GM21360 (cell line): ENCODE measurements around the gene KAT14.
"Not testable (repeated sequence)": the region's sequence is repeated elsewhere in the genome, so short reads cannot be mapped to it uniquely, and the experiment has no call there.

Experiments used
- ATAC-seq: cut with Tn5 transposase; IDR thresholded peaks from one replicate; pipeline ENCODE4 v1.9.1; 2021; ENCODE audit warnings: mild to moderate bottlenecking, moderate library complexity; ENCODE audit not compliant: unreplicated experiment

KAT14 gene

DNA sequence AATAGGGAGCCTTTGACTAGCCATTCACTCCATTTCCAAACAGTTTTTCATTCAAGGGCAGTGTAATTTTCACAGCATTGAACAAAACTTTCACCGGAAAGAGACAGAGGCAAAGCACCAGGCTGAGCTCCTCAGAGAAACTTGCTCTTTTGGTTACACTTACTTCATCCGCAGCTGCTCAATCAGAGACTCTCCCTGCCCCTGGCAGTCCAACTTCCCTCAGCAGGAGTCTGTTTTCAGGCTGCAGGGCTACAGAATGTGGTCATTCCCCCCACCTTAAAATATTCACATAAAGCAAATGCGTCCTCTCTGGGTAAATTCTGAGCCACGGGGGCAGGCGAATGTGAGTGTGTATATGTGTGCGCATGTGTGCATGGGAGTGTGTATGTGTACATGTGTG, 80.6 kb downstream of the KAT14 start:
- no peak for ATAC-seq

DNA sequence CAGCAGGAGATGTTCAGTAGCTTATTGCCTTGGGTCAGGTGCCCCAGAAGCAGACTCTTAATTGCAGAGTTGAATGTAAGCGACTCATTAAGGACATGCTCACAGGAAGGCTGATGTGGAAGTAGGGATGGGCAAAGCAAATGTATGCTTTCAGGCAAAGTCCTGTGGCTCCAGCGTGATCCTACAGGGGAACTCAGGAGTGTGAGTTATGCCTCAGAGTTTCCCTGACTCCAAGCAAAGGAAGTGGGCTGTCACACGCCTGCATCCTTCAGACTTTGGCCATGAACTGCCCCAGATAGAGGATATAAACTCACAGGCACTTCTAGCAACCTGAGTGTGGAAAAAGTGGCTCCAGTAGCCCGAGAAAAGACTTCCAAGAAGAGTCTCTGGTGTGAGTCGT, 85.7 kb downstream of the KAT14 start:
- ATAC-seq, result no peak

DNA sequence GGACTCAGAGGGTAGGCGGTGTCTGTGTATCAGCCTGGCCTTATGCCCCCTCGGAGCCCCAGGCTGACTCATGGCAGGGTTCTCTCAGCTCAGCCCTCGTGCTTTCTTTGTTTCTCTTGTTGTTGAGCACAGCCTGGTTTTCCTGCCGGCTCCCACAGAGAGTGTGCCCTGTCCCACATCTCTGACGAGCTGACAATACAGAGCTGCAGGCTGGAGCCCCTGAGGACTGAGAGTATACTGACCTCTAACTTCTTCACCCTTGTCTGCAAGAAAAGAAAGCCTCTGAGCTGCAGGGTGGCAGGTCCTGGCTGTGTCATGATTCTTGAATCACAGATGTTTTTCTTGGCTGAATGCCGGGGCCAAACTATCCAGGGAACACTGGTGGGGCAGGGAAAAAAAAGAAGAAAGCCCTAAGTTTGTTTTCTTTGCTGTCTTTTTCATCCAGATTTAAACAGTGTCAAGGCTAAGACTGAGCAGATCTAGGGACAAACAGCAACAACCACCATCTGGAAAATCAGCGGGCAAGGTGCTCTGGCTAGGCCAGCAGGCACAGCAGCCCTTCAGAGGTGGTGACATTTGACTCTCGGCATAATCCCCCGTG, 87.4 kb downstream of the KAT14 start:
- ATAC-seq, result no peak

- no peak for ATAC-seq
Measured at GRCh38 chr20:18225632-18226031, 88.0 kb downstream of the KAT14 start.

DNA sequence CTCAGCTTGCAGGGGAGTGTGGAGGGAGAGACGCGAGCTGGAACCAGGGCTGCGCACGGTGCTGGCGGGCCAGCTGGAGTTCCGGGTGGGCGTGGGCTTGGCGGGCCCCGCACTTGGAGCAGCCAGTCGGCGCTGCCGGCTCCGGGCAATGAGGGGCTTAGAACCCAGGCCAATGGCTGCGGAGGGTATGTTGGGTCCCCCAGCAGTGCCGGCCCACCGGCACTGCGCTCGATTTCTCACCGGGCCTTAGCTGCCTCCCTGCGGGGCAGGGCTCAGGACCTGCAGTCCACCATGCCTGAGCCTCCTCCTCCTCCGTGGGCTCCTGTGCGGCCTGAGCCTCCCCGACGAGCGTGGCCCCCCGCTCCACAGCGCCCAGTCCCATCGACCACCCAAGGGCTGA, 89.1 kb downstream of the KAT14 start:
- not testable (repeated sequence) for ATAC-seq

DNA sequence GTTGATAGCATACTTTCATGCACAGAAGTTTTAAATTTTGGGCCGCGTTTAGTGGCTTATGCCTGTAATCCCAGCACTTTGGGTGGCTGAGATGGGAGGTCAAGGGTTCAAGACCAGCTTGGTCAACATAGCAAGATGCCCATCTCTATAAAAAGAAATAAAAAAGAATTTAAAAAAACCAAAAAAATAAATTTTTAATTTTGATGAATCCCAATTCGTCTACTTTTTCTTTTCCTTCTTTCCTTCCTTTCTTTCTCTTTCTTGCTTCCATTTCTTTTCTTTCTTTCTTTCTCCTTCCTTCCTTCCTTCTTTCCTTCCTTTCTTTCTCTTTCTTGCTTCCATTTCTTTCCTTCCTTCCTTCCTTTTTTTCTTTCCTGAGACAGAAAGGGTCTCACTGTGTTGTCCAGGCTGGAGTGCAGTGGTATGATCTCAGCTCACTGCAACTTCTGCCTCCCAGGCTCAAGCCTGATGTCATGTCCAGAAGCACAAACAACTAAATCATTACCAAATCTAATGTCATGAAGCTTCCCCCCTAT, 95.8 kb downstream of the KAT14 start:
- ATAC-seq, result no peak
